ENCODE results near the gene CFAP68.
"Not testable (repeated sequence)": the region's sequence is repeated elsewhere in the genome, so short reads cannot be mapped to it uniquely, and the experiment has no call there.

Gene CFAP68

GRCh38 chr11:111918390-111919256 is 39.3 kb downstream of the CFAP68 start, which contains the start of gene C11orf52:
Gene C11orf52, plus strand, starts transcription at chr11:111918913. Its CDS starts 60 bp downstream, at chr11:111918973.
- DNase-seq = peak; percentile 63

- no peak for DNase-seq
These were observed 41.6 kb downstream of the CFAP68 start for GRCh38 chr11:111920908-111921307.

GRCh38 chr11:111921541-111922230 is 42.3 kb downstream of the CFAP68 start:
- DNase-seq = no peak

GRCh38 chr11:111922803-111923202 is 43.5 kb downstream of the CFAP68 start:
- peak; percentile 40 for DNase-seq

GRCh38 chr11:111923351-111923788 is 44.0 kb downstream of the CFAP68 start:
- DNase-seq = no peak

- no peak for DNase-seq
These were observed 44.6 kb downstream of the CFAP68 start for GRCh38 chr11:111923951-111924350.

GRCh38 chr11:111925953-111926352 is 46.6 kb downstream of the CFAP68 start:
- DNase-seq = no peak

GRCh38 chr11:111926505-111927391 is 47.4 kb downstream of the CFAP68 start:
- peak; percentile 95 for DNase-seq

- no peak for DNase-seq
These were observed 51.1 kb downstream of the CFAP68 start for GRCh38 chr11:111930472-111930871.

- no peak for DNase-seq
These were observed 53.2 kb downstream of the CFAP68 start for GRCh38 chr11:111932611-111932950.

- not testable (repeated sequence) for DNase-seq
These were observed 53.8 kb downstream of the CFAP68 start for GRCh38 chr11:111933176-111933575.

GRCh38 chr11:111933872-111934271 is 54.5 kb downstream of the CFAP68 start:
- DNase-seq = no peak

- DNase-seq = no peak
These were observed 55.0 kb downstream of the CFAP68 start for GRCh38 chr11:111934306-111934705.

Data from kidney glomerular epithelial cell (primary cell).